ENCODE data around the gene HEG1. TPM values are rescaled to one million over a fixed set of nuclear protein-coding genes. Genes with fewer than 3 reads are reported as not detected.

HEG1 gene
- total RNA-seq, 2 experiments from 2014 or later: 31.2 to 32.6 TPM

DNA sequence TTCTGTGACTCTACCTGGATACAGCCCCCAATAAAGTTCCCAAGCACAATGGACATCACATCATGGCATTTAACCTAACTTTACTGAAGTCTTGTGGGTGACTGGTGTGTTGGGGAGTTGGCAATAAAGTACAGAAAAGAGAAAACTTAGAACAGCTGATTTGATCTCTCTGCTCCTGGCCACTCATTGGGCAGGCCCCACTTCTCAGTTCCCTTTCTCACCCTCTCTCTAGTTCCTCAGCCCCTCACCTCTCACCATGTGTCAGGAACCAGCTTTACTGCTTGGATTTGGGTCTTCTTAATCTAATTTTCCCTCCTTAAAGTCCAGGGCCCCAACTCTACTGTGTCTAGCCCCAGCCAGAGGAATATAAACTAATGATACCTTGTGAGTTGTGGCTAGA, 120.5 kb downstream of the HEG1 start:
- no peaks in the 10 kb centered on the region for H3K36me3 Mint-ChIP-seq (ENCODE audit: low read depth)
- no peak overlapping the region for H3K27ac Mint-ChIP-seq
- H3K4me3 Mint-ChIP-seq: no peak overlapping the region
- H3K36me3 ChIP-seq (ENCODE audit: insufficient read depth, low read length): no peaks in the 10 kb centered on the region
- H3K27me3 ChIP-seq (ENCODE audit: control insufficient read depth in 1 of 2, insufficient read depth in 2 of 2, low read length in 2 of 2): no peaks in the 10 kb centered on the region
- TF ChIP-seq, protein P1, sequence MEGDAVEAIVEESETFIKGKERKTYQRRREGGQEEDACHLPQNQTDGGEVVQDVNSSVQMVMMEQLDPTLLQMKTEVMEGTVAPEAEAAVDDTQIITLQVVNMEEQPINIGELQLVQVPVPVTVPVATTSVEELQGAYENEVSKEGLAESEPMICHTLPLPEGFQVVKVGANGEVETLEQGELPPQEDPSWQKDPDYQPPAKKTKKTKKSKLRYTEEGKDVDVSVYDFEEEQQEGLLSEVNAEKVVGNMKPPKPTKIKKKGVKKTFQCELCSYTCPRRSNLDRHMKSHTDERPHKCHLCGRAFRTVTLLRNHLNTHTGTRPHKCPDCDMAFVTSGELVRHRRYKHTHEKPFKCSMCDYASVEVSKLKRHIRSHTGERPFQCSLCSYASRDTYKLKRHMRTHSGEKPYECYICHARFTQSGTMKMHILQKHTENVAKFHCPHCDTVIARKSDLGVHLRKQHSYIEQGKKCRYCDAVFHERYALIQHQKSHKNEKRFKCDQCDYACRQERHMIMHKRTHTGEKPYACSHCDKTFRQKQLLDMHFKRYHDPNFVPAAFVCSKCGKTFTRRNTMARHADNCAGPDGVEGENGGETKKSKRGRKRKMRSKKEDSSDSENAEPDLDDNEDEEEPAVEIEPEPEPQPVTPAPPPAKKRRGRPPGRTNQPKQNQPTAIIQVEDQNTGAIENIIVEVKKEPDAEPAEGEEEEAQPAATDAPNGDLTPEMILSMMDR (IDR thresholded peaks at IDR 0.05): no peak
- CTCF ChIA-PET: no interaction called here
- DNase-seq (no peak), ATAC-seq (ENCODE audit: poor library complexity) (no peak)
- H3K4me1 ChIP-seq (ENCODE audit: insufficient read depth, low read length): no peaks in the 10 kb centered on the region
- no peaks in the 10 kb centered on the region for H3K9me3 Mint-ChIP-seq
- no peak overlapping the region for H3K4me3 ChIP-seq (ENCODE audit: low read length)
- H3K4me1 Mint-ChIP-seq (ENCODE audit: low read depth): no peaks in the 10 kb centered on the region
- POLR2A ChIA-PET: no interaction called here
- H3K27ac ChIP-seq (ENCODE audit: low read depth in 1 of 2, low read length in 2 of 2): no peak overlapping the region
- intact Hi-C loops (cut with DNase I, micrococcal nuclease): no loop called here
- peaks cover 20% of the 10 kb centered on the region for H3K27me3 Mint-ChIP-seq
- no peaks in the 10 kb centered on the region for H3K9me3 ChIP-seq (ENCODE audit: control insufficient read depth in 1 of 2, insufficient read depth in 1 of 2, low read length in 2 of 2)

DNA sequence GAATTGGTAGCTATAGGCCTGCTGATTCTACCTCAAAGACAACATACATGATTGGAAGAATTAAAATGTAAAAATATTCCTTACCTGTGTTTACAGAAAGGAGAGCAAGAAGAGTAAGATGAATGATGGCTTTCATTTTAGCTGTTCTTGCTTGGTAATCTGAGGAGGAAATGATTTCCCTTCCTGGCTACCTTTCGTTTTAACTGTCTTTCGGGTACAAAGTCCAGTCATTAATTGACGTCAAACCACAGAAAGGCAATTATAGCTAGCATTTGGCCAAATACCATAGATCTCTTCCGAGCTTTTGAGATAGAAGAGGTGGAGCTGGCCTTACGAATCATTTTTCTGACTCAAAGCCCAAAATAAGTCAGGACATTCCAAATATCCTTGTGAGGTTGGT, 121.2 kb downstream of the HEG1 start, which contains the start of gene MUC13:
Gene MUC13, minus strand, starts transcription at position 175 of the 400 bp plus-strand sequence. Its CDS starts 39 bp downstream, at position 136.
- no peaks in the 10 kb centered on the region for H3K27me3 ChIP-seq (ENCODE audit: control insufficient read depth in 1 of 2, insufficient read depth in 2 of 2, low read length in 2 of 2)
- no peak for ATAC-seq (ENCODE audit: poor library complexity)
- Mint-ChIP-seq H3K9me3 (no peaks in the 10 kb centered on the region), H3K36me3 (ENCODE audit: low read depth) (no peaks in the 10 kb centered on the region), H3K4me1 (ENCODE audit: low read depth) (no peaks in the 10 kb centered on the region), H3K27me3 (peaks cover 15% of the 10 kb centered on the region), H3K27ac (no peak within 1 kb of the TSS), H3K4me3 (no peak within 1 kb of the TSS)
- H3K4me1 ChIP-seq (ENCODE audit: insufficient read depth, low read length): no peaks in the 10 kb centered on the region
- ChIA-PET POLR2A (no interaction called here), CTCF (no interaction called here)
- H3K4me3 ChIP-seq (ENCODE audit: low read length): no peak within 1 kb of the TSS
- no peaks in the 10 kb centered on the region for H3K36me3 ChIP-seq (ENCODE audit: insufficient read depth, low read length)
- no peak within 1 kb of the TSS for H3K27ac ChIP-seq (ENCODE audit: low read depth in 1 of 2, low read length in 2 of 2)
- H3K9me3 ChIP-seq (ENCODE audit: control insufficient read depth in 1 of 2, insufficient read depth in 1 of 2, low read length in 2 of 2): no peaks in the 10 kb centered on the region
- intact Hi-C loops (cut with DNase I, micrococcal nuclease): no loop called here
- TF ChIP-seq, protein P1 (IDR thresholded peaks at IDR 0.05): no peak
- DNase-seq: no peak

DNA sequence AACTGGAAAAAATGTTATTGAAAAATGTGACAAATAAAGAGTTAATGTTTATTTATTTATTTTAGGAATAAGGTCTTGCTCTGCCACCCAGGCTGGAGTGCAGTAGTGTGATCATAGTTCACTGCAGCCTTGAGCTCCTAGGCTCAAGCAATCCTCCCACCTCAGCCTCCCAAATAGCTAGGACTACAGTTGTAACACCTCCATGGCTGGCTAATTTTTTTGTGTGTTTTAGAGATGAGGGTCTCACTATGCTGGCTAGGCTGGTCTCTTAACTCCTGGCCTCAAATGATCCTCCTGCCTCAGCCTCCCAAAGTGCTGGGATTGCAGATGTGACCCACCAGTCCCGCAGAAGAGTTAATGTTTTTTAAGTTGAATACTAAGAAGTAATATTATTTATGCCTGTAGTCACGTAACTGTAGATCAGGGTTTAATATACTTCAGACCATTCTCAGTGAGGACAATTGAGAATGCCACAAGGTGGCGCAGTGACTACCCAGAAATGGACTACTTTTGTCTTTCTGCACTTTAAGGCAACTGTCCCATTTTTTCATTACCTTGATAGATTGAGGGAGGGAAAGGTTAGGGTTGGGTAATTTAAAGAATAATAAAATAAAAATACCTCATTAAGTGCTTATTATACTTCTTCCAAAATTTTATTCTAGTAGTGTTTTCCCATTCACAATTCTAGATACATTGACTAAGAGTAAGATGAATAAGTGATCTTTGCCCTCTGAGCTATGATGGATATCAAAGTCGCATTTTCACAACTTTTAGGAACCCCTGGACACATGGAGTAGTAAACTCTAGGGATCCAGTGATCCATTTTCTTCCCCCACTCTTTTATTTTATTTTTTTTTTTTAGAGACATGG, 127.2 kb downstream of the HEG1 start:
- H3K4me3 Mint-ChIP-seq: no peak overlapping the region
- peaks cover 8% of the 10 kb centered on the region for H3K27me3 Mint-ChIP-seq
- H3K4me1 ChIP-seq (ENCODE audit: insufficient read depth, low read length): no peaks in the 10 kb centered on the region
- H3K36me3 ChIP-seq (ENCODE audit: insufficient read depth, low read length): no peaks in the 10 kb centered on the region
- ATAC-seq (ENCODE audit: poor library complexity) (peak; percentile 49), DNase-seq (peak; percentile 30 to 77 (median 48))
- TF ChIP-seq, protein P1 (IDR thresholded peaks at IDR 0.05): peak; percentile 76
- no peaks in the 10 kb centered on the region for H3K4me1 Mint-ChIP-seq (ENCODE audit: low read depth)
- H3K9me3 ChIP-seq (ENCODE audit: control insufficient read depth in 1 of 2, insufficient read depth in 1 of 2, low read length in 2 of 2): no peaks in the 10 kb centered on the region
- no peaks in the 10 kb centered on the region for H3K9me3 Mint-ChIP-seq
- H3K27ac ChIP-seq (ENCODE audit: low read depth in 1 of 2, low read length in 2 of 2): no peak overlapping the region
- H3K27ac Mint-ChIP-seq: no peak overlapping the region
- CTCF ChIA-PET: interaction anchor here (0.9 to 1.2 kb wide), 2 partner anchors 9 to 18 kb away, joined by 3 read pairs; no protein-coding TSS in a partner anchor
- POLR2A ChIA-PET: no interaction called here
- intact Hi-C loops (cut with DNase I, micrococcal nuclease): loop anchor here (1.0 to 5.0 kb wide), 4 partner anchors 214 to 657 kb away; no protein-coding TSS in a partner anchor
- H3K36me3 Mint-ChIP-seq (ENCODE audit: low read depth): no peaks in the 10 kb centered on the region
- H3K27me3 ChIP-seq (ENCODE audit: control insufficient read depth in 1 of 2, insufficient read depth in 2 of 2, low read length in 2 of 2): no peaks in the 10 kb centered on the region
- no peak overlapping the region for H3K4me3 ChIP-seq (ENCODE audit: low read length)

Data from CD4-positive, alpha-beta T cell (primary cell).